ENCODE measurements around the gene NDUFS1.

DNA sequence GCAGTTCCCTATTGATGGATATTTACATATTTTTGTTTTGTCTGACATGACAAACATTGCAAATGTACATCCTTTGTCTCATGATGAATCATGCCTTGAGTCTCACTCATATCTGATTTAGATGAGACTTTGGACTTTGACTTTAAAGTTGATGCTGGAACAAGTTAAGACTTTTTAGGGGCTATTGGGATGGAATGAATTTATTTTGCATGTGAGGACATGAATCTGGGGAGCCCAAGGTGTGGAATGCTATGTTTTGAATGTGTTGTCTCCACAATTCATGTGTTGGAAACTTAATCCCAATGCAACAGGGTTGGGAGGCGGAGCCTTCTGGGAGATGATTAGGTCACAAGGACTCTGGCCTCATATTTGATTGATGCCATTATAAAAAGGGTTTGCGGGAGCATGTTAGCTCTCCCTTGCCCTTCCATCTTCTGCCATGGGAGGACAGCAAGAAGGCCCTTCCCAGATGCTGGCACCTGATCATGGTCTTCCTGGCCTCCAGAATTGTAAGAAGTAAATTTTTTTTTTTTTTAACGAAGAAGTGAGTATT is 44.1 kb downstream of the NDUFS1 start:
- no peak for TF ChIP-seq EP300 (IDR thresholded peaks at IDR 0.05; ENCODE audit: borderline replicate concordance in 1 of 2, control insufficient read depth in 1 of 2, low read depth in 2 of 2, low read length in 2 of 2)
- no peak for TF ChIP-seq POLR2A (IDR thresholded peaks at IDR 0.05; ENCODE audit: low read depth, low read length)
- no peak for TF ChIP-seq EZH2 (IDR thresholded peaks at IDR 0.05; ENCODE audit: borderline replicate concordance, control insufficient read depth, low read depth, low read length)
- no peak for TF ChIP-seq CTCF (IDR thresholded peaks at IDR 0.05 in 2 of 3, conservative IDR thresholded peaks at IDR 0.05 in 1 of 3; ENCODE audit: control insufficient read depth in 2 of 3, extremely low read depth in 1 of 3, insufficient read depth in 1 of 3, low read depth in 3 of 3, low read length in 3 of 3)
- TF ChIP-seq, protein P1, sequence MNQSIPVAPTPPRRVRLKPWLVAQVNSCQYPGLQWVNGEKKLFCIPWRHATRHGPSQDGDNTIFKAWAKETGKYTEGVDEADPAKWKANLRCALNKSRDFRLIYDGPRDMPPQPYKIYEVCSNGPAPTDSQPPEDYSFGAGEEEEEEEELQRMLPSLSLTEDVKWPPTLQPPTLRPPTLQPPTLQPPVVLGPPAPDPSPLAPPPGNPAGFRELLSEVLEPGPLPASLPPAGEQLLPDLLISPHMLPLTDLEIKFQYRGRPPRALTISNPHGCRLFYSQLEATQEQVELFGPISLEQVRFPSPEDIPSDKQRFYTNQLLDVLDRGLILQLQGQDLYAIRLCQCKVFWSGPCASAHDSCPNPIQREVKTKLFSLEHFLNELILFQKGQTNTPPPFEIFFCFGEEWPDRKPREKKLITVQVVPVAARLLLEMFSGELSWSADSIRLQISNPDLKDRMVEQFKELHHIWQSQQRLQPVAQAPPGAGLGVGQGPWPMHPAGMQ (IDR thresholded peaks at IDR 0.05; ENCODE audit: borderline replicate concordance): no peak
- TF ChIP-seq, protein P2, sequence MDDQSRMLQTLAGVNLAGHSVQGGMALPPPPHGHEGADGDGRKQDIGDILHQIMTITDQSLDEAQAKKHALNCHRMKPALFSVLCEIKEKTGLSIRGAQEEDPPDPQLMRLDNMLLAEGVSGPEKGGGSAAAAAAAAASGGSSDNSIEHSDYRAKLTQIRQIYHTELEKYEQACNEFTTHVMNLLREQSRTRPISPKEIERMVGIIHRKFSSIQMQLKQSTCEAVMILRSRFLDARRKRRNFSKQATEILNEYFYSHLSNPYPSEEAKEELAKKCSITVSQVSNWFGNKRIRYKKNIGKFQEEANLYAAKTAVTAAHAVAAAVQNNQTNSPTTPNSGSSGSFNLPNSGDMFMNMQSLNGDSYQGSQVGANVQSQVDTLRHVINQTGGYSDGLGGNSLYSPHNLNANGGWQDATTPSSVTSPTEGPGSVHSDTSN (IDR thresholded peaks at IDR 0.05; ENCODE audit: insufficient replicate concordance, low read depth, low read length): no peak

All from GM12878 (cell line).